ENCODE measurements around the gene ULK4.

The ULK4 gene

GRCh38 chr3:41248525-41248924 is 713.4 kb downstream of the ULK4 start:
- Histone ChIP-seq H3K27ac (no peak overlapping the region), H3K27me3 (replicated peaks) (no peaks in the 10 kb centered on the region), H3K4me3 (ENCODE audit: low read depth, low read length) (no peak overlapping the region), H3K36me3 (replicated peaks) (no peaks in the 10 kb centered on the region)
- TF ChIP-seq CTCF (IDR thresholded peaks at IDR 0.05; ENCODE audit: low read depth, low read length, missing control alignments) = no peak
- no peak for DNase-seq
- in situ Hi-C loops (cut with HindIII; ENCODE audit: low pct_ligation_motif_present, low sequenced_read_pairs) = loop anchor here (25.0 kb wide), 1 partner anchor 661 kb away; no protein-coding TSS in a partner anchor

- Histone ChIP-seq H3K4me3 (ENCODE audit: low read depth, low read length) (no peak overlapping the region), H3K27me3 (replicated peaks) (no peaks in the 10 kb centered on the region), H3K27ac (no peak overlapping the region), H3K36me3 (replicated peaks) (peaks cover under 1% of the 10 kb centered on the region)
- TF ChIP-seq CTCF (IDR thresholded peaks at IDR 0.05; ENCODE audit: low read depth, low read length, missing control alignments) = no peak
- in situ Hi-C loops (cut with HindIII; ENCODE audit: low pct_ligation_motif_present, low sequenced_read_pairs) = loop anchor here (25.0 kb wide), 1 partner anchor 660 kb away; no protein-coding TSS in a partner anchor
- DNase-seq = no peak
Observed at GRCh38 chr3:41247055-41248004, 714.6 kb downstream of the ULK4 start.

GRCh38 chr3:41244620-41245336 is 717.1 kb downstream of the ULK4 start:
- H3K36me3 ChIP-seq (replicated peaks) = peaks cover 20% of the 10 kb centered on the region
- DNase-seq = no peak
- TF ChIP-seq CTCF (IDR thresholded peaks at IDR 0.05; ENCODE audit: low read depth, low read length, missing control alignments) = no peak
- no peak overlapping the region for H3K27ac ChIP-seq
- in situ Hi-C loops (cut with HindIII; ENCODE audit: low pct_ligation_motif_present, low sequenced_read_pairs) = loop anchor here (25.0 kb wide), 1 partner anchor 657 kb away; no protein-coding TSS in a partner anchor
- H3K27me3 ChIP-seq (replicated peaks) = no peaks in the 10 kb centered on the region
- no peak overlapping the region for H3K4me3 ChIP-seq (ENCODE audit: low read depth, low read length)

GRCh38 chr3:41243183-41243582 is 718.7 kb downstream of the ULK4 start:
- no peak overlapping the region for H3K27ac ChIP-seq
- peaks cover 35% of the 10 kb centered on the region for H3K36me3 ChIP-seq (replicated peaks)
- H3K4me3 ChIP-seq (ENCODE audit: low read depth, low read length) = no peak overlapping the region
- no peaks in the 10 kb centered on the region for H3K27me3 ChIP-seq (replicated peaks)
- no peak for TF ChIP-seq CTCF (IDR thresholded peaks at IDR 0.05; ENCODE audit: low read depth, low read length, missing control alignments)
- no peak for DNase-seq
- in situ Hi-C loops (cut with HindIII; ENCODE audit: low pct_ligation_motif_present, low sequenced_read_pairs) = loop anchor here (25.0 kb wide), 1 partner anchor 656 kb away; no protein-coding TSS in a partner anchor

- H3K36me3 ChIP-seq (replicated peaks) = peaks cover 45% of the 10 kb centered on the region
- DNase-seq = no peak
- no peak overlapping the region for H3K27ac ChIP-seq
Observed at GRCh38 chr3:41241800-41242571, 719.9 kb downstream of the ULK4 start.

More at GRCh38 chr3:41241800-41242571, 719.9 kb downstream of the ULK4 start:
- in situ Hi-C loops (cut with HindIII; ENCODE audit: low pct_ligation_motif_present, low sequenced_read_pairs) = loop anchor here (25.0 kb wide), 1 partner anchor 655 kb away; no protein-coding TSS in a partner anchor
- no peak for TF ChIP-seq CTCF (IDR thresholded peaks at IDR 0.05; ENCODE audit: low read depth, low read length, missing control alignments)
- Histone ChIP-seq H3K27me3 (replicated peaks) (no peaks in the 10 kb centered on the region), H3K4me3 (ENCODE audit: low read depth, low read length) (no peak overlapping the region)

Measured in brain microvascular endothelial cell (primary cell).